HG03280 (cell line): Measurements from ENCODE around the gene TMCO4.
"Not testable (repeated sequence)": the region's sequence is repeated elsewhere in the genome, so short reads cannot be mapped to it uniquely, and the experiment has no call there.

Experiments used
- ATAC-seq: cut with Tn5 transposase; IDR thresholded peaks from one replicate; pipeline ENCODE4 v1.9.1; 2021; ENCODE audit warnings: mild to moderate bottlenecking, moderate library complexity; ENCODE audit not compliant: unreplicated experiment

The TMCO4 gene

DNA sequence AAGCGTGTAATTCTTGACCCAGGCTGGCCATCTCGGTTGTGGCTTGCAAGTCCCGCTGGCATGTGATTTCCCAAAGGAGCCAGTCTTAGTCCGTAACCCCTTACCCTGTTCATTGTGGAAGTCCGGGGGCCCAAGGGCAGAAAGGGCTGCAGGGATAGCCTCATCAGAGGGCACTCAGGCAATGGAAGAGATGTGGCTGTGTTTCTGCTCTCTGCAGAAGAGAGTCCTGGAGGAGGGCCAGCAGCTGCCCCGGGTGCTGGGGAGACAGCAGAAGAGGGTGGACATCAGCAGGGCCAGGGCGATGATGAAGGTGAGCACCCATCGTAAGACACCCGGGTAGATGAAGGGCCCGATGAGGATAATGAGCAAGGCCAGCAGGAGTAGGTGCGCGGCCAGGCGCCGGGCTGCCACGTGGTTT, 14.5 kb upstream of the TMCO4 start:
- ATAC-seq: no peak

DNA sequence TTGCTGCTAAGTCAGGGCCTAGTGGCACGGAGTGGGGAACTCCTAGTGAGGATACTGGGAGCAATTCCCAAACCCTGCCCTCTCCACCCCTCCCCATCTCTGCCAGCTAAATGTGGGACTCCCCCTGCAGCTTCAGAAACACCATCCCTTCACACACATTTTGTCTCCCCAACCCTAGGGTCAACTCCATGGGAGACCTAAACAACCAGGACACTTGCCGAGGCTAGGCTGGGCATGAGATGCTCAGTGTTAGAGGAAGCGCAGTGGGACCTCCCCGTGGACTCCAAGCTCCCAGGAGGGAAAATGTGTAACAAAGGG, 13.9 kb upstream of the TMCO4 start:
- ATAC-seq: no peak

DNA sequence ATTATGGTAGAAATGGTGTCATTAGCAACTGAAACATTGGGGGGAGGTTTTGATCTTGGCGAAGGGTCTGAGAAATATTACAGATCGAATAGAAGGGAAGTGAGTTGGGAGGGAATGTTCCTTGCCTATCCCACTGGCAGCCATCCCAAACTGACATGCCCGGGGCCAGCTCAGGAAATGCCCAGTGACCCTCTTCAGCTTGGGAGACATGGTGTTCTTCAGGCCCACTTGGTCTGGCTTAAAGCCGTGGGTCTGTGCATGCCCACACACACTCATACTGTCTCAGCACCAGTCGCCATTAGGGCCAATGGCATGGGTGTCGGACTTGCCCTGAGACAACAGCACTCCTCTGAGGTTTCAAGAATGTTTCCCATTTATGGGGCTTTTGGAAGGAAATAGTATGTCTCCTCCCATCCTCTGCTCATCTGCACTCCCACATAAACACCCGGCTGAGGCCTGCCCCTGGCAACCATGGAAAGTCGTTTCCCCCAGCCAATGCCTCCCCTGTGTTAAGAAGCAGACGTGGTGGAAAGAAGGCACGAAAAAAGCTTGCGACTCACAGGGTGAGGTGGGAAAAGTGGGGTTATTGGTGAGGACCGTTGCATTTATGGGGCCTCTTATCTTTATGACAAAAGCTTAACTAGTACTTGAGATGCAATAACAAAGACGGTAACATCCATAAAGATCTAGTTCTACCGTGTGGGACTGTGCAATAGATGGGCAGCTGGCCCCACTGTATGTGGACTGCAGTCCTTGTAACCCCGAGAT, 13.3 kb upstream of the TMCO4 start:
- no peak for ATAC-seq

DNA sequence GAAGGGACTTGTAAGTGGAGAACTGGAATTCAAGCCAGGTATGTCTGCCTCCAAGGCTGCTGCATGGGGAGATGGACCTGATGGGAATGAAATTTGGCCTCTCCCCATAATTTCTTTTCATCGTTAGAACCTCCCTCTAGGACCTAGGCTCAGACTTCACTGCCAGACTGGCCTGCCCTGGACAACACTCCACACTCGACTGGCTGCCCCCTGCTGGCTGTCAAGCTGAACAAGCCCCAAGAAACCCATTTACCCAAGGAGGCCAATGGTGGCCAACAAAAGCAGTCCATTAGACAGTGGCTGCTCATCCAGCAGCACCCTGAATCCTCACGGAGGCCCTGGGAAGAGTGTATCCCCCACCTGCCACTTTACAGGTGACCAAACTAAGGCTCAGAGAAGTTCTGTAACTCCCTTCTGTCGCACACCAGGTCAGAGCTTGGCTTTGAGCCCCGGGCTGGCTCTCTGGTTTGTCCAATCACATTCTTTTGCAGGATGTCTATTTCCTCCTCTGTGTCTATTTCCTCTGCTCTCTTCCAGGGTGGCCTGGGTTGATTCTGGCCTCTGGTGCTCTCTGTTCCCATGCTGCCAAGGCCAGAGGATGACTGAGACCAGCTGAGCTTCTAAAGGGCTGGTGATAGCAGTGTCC, 11.6 kb upstream of the TMCO4 start:
- no peak for ATAC-seq

DNA sequence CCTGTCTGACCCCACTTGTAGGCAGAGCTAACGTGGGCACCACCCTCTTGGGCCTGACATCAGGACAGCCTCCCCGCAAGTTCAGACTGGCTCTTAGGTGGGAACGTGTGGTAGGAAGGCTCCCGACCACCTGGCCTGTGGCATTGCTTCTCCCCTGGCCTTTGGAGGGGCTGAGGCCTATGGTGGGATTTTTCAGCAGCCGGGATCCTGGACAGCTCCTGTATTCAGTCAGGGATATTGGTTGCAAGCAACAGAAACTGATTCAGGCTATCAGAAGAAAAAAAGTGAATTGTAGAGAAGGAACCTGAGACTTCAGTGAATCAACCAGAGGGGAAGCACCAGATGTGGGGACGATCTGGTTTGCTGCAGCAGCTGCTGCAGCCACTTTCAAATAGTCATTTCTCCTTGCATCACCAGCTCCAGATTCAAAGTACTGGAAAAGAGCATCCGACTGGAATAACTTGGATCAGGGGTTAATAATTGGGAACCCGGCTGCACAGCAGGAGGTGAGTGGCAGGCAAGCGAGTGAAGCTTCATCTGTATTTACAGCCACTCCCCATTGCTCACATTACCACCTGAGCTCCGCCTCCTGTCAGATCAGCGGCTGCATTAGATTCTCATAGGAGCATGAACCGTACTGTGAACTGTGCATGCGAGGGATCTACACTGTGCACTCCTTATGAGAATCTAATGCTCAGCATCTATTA, 9.5 kb upstream of the TMCO4 start:
- ATAC-seq: no peak

DNA sequence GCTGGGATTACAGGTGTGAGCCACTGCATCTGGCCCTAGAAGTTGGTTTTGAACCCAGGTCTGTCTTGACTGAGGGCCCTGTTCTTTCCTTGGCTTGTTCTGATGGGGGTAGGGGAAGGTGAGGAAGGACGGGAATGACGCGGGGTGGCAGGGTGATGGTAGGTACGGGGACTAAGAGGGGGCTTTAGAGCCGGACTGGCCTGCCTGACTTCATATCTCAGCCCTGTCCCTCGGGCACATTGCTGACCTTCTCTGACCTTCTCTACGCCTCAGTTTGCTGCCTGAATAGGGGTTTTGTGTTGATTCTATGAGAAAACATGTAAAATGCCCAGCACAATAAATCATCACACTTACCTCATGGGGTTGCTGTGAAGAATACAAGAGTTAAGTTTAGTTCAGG, 8.6 kb upstream of the TMCO4 start:
- no peak for ATAC-seq

DNA sequence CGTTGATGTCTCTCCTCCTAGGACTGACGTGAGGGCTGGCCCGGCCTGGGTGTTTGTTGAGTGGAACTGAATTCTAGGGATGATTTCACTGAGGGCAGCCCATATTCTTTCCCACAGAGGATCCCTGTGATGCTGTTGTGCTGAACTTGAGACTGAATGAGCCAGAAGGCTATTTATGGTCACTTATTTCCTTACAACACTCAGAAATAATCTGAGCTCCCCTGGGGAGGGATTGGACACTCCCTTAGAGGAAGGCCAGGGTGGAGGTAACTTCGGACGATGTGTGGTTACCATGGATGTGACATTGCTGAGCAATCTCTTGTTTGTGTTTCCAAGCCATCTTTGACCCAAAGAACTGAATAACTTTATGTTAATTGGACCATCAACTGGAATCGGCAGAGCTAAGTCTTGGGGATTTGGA, 5.1 kb upstream of the TMCO4 start:
- ATAC-seq: no peak

DNA sequence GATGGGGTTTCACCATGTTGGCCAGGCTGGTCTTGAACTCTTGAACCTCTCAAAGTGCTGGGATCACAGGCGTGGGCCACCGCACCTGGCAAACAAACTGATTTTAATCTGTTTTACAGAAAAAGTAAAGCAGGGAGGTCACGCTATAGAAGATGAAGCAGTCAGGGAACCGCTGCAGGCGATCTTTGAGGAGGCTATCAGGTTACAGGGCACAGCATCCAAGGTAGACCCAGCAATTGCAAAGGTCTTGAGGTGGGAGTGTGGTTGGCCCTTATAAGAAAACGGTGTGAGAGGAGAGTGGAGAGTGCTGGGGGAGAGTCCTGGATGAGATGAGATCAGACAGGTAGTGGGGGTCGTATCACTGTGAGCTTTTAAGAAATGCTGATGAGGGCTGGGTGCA, 2.6 kb upstream of the TMCO4 start:
- ATAC-seq: no peak

DNA sequence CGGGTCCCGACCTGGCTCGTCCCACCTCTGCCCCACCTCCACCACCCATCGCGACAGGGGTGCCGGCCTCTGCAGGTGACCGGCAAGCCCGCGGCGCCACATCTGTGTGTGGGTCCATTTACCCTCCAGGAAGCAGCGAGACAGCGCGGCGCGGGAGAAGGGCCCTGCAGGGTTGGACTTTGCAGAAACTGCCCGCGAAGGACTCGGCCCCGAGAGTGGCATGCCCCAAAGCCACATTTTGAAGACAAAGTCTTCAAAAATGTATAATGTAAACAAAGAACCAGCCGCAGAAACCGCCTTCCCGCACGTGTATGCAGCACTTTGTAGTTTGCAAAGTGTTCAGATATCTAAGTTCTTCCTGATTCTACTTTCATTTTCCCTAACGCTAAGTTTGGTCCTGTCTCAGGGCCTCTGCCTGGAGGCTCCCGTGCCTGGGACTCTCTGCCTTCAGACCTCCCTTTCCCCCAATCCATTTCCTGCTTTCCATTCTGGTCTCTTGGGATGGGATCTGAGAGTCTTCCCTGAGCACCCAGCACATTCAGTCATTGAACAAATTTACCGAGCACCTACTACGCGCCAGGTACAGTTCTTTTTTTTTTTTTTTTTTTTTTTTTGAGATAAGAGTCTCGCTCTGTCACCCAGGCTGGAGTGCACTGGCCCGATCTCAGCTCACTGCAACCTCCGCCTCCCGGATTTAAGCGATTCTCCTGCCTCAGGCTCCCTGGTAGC, 524 bp upstream of the TMCO4 start:
- peak; percentile 34 for ATAC-seq

DNA sequence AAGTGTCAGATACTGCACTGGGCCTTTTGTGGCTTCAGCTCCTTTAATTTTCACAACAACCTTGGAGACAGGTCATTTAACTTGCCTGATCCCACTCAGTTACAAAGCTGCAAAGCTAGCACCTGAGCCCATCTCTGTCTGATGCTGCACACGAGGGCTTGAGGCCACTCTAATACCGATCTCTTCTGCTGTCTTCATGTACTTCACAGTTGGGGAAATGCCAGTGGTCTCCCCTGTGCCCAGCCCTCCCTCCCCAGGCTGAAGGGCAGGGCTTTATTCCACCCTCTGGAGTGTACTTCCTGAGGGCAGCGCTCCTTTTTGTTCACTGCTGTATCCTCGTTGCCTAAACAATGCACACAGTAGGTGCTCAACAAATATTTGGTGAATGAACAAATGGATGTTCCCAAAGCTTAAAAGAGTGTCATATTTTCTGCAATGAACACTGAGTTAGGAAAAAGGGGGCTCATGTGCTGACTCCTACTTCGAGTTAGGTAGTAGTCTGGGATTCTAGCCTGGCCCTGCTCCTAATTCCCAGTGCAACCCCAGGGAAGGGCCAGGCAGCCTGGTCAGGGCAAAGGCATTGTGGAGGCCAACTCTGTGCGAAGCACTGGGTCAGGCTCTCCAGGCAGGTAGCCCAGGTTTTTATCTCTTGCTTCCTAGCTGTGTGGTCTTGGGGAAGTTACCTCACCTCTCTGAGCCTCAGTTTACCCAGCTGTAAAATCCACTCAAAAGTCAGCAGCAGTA, 1.1 kb downstream of the TMCO4 start:
- ATAC-seq: no peak

DNA sequence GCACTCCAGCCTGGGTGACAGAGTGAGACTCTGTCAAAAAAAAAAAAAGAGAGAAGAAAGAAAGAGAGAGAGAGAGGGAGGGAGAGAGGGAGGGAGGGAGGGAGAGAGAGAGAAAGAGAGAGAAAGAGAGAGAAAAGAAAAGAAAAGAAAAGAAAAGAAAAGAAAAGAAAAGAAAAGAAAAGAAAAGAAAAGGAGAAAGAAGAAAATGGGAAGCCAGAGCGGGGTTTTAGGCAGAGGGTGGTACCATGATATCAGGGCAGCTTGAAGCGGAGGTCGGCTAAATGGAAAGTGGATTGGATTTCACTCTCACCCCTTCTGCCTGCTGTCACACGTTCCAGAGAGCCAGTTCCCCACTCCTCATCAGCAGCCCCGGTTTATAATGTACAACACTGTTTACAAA, 1.9 kb downstream of the TMCO4 start:
- ATAC-seq: no peak

DNA sequence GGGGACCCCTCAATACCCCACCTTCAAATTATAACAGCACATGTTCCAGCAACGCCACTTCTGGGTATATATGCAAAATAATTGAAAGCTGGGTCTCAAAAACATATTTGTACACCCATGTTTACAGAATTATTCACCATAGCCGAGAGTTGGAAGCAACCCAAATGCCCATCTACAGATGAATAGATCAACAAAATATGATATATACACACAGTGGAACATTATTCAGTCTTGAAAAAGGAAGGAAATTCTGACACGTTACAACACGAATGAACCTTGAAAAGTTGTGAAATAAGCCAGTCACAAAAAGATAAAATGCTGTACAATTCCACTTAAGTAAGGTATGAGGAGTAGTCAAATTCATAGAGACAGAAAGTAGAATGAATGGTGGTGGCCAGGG, 5.1 kb downstream of the TMCO4 start:
- no peak for ATAC-seq

DNA sequence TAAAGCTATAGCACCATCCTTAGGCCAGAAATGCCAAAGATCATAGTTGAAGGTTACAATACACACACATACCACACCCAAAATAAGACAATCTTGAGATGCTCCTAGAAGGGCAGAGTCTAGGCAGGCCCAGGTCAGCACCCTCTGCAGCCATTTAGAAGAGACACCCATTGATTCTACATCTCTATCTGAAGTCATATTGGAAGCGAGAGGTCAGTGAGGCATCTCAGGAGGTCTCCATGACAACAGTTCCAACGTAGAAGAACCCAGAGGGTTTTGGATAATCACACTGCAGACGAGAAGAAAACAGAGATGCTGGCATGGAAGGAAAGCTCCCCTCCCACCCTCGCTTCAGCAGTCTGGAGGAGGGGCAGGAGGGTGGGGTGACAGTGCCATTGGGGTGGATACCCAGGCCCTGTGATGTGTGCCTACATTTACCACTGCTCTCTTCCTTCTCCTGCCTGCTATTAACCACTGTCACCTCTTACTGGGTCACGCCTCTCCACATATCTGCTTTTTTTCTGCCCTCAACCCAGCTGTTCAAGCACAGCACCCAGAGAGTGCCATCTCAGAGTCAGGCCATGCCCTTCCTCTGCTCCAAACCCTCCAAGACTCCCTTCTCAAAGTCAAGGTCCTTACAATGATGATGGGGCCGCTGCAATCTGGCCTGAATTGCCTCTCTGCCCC, 6.2 kb downstream of the TMCO4 start:
- ATAC-seq: no peak

DNA sequence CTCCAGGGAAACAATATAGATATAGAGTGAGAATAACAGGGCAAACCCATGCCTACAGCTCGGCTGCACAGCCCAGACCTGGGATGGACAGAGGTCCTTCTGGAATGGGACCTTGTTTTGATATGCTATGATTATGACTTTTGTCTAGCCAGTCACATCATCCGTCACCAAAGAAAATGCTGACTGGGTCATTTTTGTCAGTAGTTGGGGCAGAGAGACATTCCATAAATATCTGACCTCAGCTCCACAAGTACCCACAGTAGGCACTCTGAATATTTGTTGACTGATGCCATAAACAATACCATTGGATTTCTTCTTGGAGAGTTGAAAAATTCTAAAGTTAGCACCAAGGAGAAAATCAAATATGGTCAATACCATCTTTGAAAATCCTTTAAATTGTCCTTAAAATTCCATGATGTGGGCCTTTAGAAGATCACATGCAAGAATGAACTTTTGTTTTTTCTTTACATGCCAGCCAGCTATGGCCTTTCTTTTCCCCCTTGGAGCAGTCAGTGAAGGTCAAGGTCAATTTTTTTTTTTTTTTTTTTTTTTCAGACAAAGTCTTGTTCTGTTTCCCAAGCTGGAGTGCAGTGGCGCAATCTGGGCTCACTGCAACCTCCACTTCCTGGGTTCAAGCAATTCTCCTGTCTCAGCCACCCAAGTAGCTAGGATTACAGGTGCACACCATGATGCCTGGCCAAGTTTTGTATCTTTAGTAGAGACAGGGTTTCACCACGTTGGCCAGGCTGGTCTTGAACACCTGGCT, 7.3 kb downstream of the TMCO4 start:
- ATAC-seq: no peak

DNA sequence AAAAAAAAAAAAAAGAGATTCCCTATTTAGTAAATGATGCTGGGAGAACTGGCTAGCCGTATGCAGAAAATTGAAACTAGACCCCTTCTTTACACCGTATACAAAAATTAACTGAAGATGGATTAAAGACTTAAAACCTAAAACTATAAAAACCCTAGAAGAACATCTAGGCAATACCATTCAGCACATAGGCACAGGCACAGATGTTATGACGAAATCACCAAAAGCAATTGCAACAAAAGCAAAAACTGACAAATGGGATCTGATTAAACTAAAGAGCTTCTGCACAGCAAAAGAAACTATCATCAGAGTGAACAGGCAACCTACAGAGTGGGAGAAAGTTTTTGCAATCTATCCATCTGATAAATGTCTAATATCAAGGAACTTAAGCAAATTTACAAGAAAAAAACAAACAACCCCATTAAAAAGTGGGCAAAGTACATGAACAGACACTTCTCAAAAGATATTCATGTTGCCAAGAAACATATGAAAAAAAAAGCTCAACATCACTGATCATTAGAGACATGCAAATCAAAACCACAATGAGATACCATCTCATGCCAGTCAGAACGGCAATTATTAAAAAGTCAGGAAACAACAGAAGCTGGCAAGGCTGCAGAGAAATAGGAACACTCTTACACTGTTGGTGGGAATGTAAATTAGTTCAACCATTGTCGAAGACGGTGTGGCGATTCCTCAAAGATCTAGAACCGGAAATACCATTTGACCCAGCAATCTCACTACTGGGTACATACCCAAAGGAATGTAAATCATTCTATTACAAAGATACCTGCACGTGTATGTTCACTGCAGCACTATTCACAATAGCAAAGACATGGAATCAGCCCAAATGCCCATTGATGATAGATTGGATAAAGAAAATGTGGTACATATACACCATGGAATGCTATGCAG, 9.4 kb downstream of the TMCO4 start:
- ATAC-seq: not testable (repeated sequence)

DNA sequence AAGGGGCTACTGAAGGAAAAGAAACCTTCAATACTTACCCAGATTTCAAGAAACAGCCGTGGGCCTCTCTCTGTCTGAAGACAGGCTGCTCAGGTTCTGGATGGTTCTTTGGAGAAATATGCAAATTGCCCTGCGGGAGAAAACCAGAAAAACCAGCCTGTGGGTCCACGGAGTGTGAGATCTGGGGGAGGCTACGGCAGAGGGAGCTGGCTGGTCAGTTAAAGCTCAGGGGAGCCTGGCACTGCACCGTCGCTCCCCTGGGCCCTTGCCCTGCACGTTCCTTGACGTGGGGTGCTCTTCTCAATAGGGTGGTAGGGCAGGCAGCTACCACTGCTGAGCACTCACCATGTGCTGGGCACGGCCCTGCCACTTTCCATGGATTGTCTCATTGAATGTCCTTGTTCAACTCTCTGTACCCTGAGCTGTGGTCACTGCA, 12.7 kb downstream of the TMCO4 start:
- no peak for ATAC-seq

DNA sequence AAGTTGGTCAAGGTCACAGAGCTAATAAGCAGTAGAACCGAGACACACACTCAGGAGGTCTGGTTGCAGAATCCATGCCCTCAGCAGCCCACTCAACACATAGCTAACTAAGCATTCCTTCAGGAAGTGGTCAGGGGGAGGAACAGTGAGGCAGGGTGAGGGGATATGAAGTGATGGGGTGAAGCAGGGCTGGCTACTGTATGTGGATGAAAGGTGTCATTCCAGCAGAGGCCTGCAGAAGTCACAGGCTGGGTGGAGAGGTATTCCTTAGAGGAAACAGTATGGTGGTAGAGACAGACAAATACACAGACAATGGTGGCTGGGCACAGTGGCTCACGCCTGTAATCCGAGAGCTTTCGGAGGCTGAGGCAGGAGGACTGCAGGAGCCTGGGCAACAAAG, 14.1 kb downstream of the TMCO4 start:
- no peak for ATAC-seq

DNA sequence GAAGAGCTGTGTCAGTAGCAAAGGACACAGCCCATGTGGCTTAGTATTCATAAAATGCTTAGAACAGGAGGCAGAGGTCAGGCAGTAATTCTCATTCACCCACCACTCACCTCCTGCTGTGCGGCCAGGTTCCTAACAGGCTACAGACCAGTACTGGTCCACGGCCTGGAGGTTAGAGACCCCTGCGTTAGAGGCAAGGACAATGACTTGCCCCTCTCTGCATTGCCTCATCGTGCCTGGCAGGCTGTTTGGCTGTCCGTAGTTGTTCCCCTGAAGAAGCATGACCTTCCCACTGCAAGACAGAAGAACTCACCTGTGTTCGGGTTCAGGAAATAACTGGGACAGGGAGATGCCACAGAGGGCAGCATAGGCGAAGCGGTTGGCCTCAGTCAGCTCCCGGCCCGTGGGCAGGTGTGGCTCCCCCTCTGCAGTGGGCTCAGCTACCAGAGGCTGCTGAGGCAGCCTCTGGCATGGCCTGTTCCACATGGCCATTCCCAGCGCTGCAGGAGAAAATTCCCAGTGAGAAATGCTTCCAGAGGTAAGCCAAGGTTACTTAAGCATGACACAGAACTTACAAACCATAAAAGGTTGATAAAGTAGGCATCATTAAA, 19.3 kb downstream of the TMCO4 start:
- ATAC-seq: no peak
